Measurements from ENCODE around the gene MDN1.
A peak's percentile ranks its signal among the peaks of the same experiment; 100 is the strongest.

The MDN1 gene

GRCh38 chr6:89679215-89680120 is 140.1 kb downstream of the MDN1 start:
- Mint-ChIP-seq H3K4me3 (no peak overlapping the region), H3K9me3 (no peaks in the 10 kb centered on the region), H3K4me1 (no peaks in the 10 kb centered on the region), H3K27ac (peak overlapping the region; percentile 48), H3K36me3 (peaks cover 100% of the 10 kb centered on the region)
- ATAC-seq = no peak
- no peak for DNase-seq (ENCODE audit: low spot score in 2 of 2)

- peaks cover 97% of the 10 kb centered on the region for H3K36me3 Mint-ChIP-seq
- H3K4me3 Mint-ChIP-seq = no peak overlapping the region
- H3K4me1 Mint-ChIP-seq = no peaks in the 10 kb centered on the region
- H3K27ac Mint-ChIP-seq = no peak overlapping the region
- DNase-seq (ENCODE audit: low spot score in 2 of 2) (no peak), ATAC-seq (no peak)
- no peaks in the 10 kb centered on the region for H3K9me3 Mint-ChIP-seq
These were observed 141.1 kb downstream of the MDN1 start for GRCh38 chr6:89678531-89678930.

GRCh38 chr6:89675949-89676748 is 143.4 kb downstream of the MDN1 start:
- Mint-ChIP-seq H3K27ac (no peak overlapping the region), H3K4me1 (no peaks in the 10 kb centered on the region), H3K9me3 (no peaks in the 10 kb centered on the region), H3K36me3 (peaks cover 97% of the 10 kb centered on the region), H3K4me3 (no peak overlapping the region)
- no peak for DNase-seq (ENCODE audit: low spot score in 2 of 2)
- ATAC-seq = no peak

- Mint-ChIP-seq H3K36me3 (peaks cover 95% of the 10 kb centered on the region), H3K27ac (no peak overlapping the region), H3K4me1 (no peaks in the 10 kb centered on the region), H3K4me3 (no peak overlapping the region), H3K9me3 (no peaks in the 10 kb centered on the region)
- DNase-seq (ENCODE audit: low spot score in 2 of 2) = no peak
- ATAC-seq = no peak
These were observed 148.5 kb downstream of the MDN1 start for GRCh38 chr6:89670935-89671565.

- no peak for DNase-seq (ENCODE audit: low spot score in 2 of 2)
- peaks cover 95% of the 10 kb centered on the region for H3K36me3 Mint-ChIP-seq
These were observed 150.6 kb downstream of the MDN1 start for GRCh38 chr6:89669002-89669401.

GRCh38 chr6:89667872-89668556 is 151.6 kb downstream of the MDN1 start:
- Mint-ChIP-seq H3K9me3 (no peaks in the 10 kb centered on the region), H3K4me3 (no peak overlapping the region), H3K27ac (no peak overlapping the region), H3K36me3 (peaks cover 98% of the 10 kb centered on the region), H3K4me1 (no peaks in the 10 kb centered on the region)
- no peak for DNase-seq (ENCODE audit: low spot score in 2 of 2)
- ATAC-seq = no peak

More at GRCh38 chr6:89669002-89669401, 150.6 kb downstream of the MDN1 start:
- Mint-ChIP-seq H3K27ac (no peak overlapping the region), H3K4me3 (no peak overlapping the region), H3K9me3 (no peaks in the 10 kb centered on the region), H3K4me1 (no peaks in the 10 kb centered on the region)
- no peak for ATAC-seq

- no peaks in the 10 kb centered on the region for H3K9me3 Mint-ChIP-seq
- H3K36me3 Mint-ChIP-seq = peaks cover 100% of the 10 kb centered on the region
- DNase-seq (ENCODE audit: low spot score in 2 of 2) = no peak
- no peak overlapping the region for H3K4me3 Mint-ChIP-seq
- ATAC-seq = no peak
- H3K4me1 Mint-ChIP-seq = no peaks in the 10 kb centered on the region
- H3K27ac Mint-ChIP-seq = no peak overlapping the region
These were observed 156.9 kb downstream of the MDN1 start for GRCh38 chr6:89662659-89663223.

GRCh38 chr6:89661559-89661958 is 158.0 kb downstream of the MDN1 start:
- H3K9me3 Mint-ChIP-seq = no peaks in the 10 kb centered on the region
- no peak overlapping the region for H3K4me3 Mint-ChIP-seq
- no peaks in the 10 kb centered on the region for H3K4me1 Mint-ChIP-seq
- peaks cover 100% of the 10 kb centered on the region for H3K36me3 Mint-ChIP-seq
- DNase-seq (ENCODE audit: low spot score in 2 of 2) (no peak), ATAC-seq (no peak)
- no peak overlapping the region for H3K27ac Mint-ChIP-seq

- no peak overlapping the region for H3K4me3 Mint-ChIP-seq
- no peak for ATAC-seq
- no peaks in the 10 kb centered on the region for H3K4me1 Mint-ChIP-seq
- peaks cover 100% of the 10 kb centered on the region for H3K36me3 Mint-ChIP-seq
- H3K27ac Mint-ChIP-seq = no peak overlapping the region
- DNase-seq (ENCODE audit: low spot score in 2 of 2) = no peak
- H3K9me3 Mint-ChIP-seq = no peaks in the 10 kb centered on the region
These were observed 158.6 kb downstream of the MDN1 start for GRCh38 chr6:89660981-89661380.

GRCh38 chr6:89657445-89658158 is 162.0 kb downstream of the MDN1 start:
- DNase-seq (ENCODE audit: low spot score in 2 of 2) (no peak), ATAC-seq (no peak)
- Mint-ChIP-seq H3K4me3 (no peak overlapping the region), H3K4me1 (no peaks in the 10 kb centered on the region), H3K9me3 (no peaks in the 10 kb centered on the region), H3K36me3 (peaks cover 97% of the 10 kb centered on the region), H3K27ac (no peak overlapping the region)

- no peaks in the 10 kb centered on the region for H3K9me3 Mint-ChIP-seq
- H3K36me3 Mint-ChIP-seq = peaks cover 97% of the 10 kb centered on the region
- H3K27ac Mint-ChIP-seq = peak overlapping the region; percentile 26
- ATAC-seq (no peak), DNase-seq (ENCODE audit: low spot score in 2 of 2) (no peak)
- no peaks in the 10 kb centered on the region for H3K4me1 Mint-ChIP-seq
- no peak overlapping the region for H3K4me3 Mint-ChIP-seq
These were observed 164.5 kb downstream of the MDN1 start for GRCh38 chr6:89655122-89655521.

GRCh38 chr6:89650579-89650978 is 169.0 kb downstream of the MDN1 start:
- Mint-ChIP-seq H3K27ac (no peak overlapping the region), H3K36me3 (peaks cover 95% of the 10 kb centered on the region), H3K4me1 (no peaks in the 10 kb centered on the region), H3K4me3 (no peak overlapping the region), H3K9me3 (no peaks in the 10 kb centered on the region)
- ATAC-seq = no peak
- no peak for DNase-seq (ENCODE audit: low spot score in 2 of 2)

- no peaks in the 10 kb centered on the region for H3K4me1 Mint-ChIP-seq
- H3K9me3 Mint-ChIP-seq = no peaks in the 10 kb centered on the region
- peaks cover 93% of the 10 kb centered on the region for H3K36me3 Mint-ChIP-seq
- H3K27ac Mint-ChIP-seq = no peak overlapping the region
- DNase-seq (ENCODE audit: low spot score in 2 of 2) (no peak), ATAC-seq (no peak)
- no peak overlapping the region for H3K4me3 Mint-ChIP-seq
These were observed 169.9 kb downstream of the MDN1 start for GRCh38 chr6:89649682-89650081.

GRCh38 chr6:89644864-89645263 is 174.7 kb downstream of the MDN1 start:
- no peaks in the 10 kb centered on the region for H3K9me3 Mint-ChIP-seq
- H3K27ac Mint-ChIP-seq = peak overlapping the region; percentile 68
- H3K36me3 Mint-ChIP-seq = peaks cover 73% of the 10 kb centered on the region
- DNase-seq (ENCODE audit: low spot score in 2 of 2) (no peak), ATAC-seq (no peak)
- H3K4me3 Mint-ChIP-seq = no peak overlapping the region
- H3K4me1 Mint-ChIP-seq = no peaks in the 10 kb centered on the region

Data from stimulated activated effector memory CD8-positive, alpha-beta T cell treated with anti-CD3 and anti-CD28 coated beads, Interleukin-12 subunit alpha, Interleukin-12 subunit beta, amount 100 ng/mL, for 72 hours (primary cell).